Left renal pelvis (tissue), 4 donors: Measurements from ENCODE around the gene G6PC2. TPM values are rescaled to one million over a fixed set of nuclear protein-coding genes. Genes with fewer than 3 reads are reported as not detected.

Experiments used
- DNase-seq, 4 donors: peaks; one replicate each; pipeline ENCODE4 v3.0.0-alpha.2; 2013; ENCODE audit warnings: low read depth in 4 of 4, low spot score in 3 of 4
- polyA plus RNA-seq, 4 donors: library from polyadenylated mRNA; unstranded; fragments of 120-200 nt; gene quantifications; one replicate each; pipeline ENCODE4 v1.2.1, GENCODE V29; 2013; ENCODE audit not compliant: insufficient read length in 4 of 4

G6PC2 gene
- polyA plus RNA-seq, 4 donors = 0.20 TPM; not detected in 3

DNA sequence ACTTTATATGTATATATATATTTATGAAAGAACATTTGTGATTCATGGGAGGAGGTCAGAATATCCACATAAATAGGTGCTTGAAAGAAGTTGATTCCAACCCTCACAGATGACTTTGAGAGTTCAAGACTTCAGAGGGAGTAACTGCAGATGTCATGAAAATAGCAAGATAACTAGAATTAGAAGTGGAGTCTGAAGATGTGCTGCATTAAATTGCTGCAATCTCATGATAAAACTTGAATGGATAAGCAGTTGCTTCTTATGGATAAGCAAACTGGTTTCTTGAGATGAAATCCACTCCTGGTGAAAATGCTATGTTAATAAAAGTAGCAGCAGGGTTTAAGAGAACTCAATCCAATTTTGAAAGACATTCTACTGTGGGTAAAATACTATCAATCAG is 40.2 kb downstream of the G6PC2 start:
- no peak for DNase-seq

DNA sequence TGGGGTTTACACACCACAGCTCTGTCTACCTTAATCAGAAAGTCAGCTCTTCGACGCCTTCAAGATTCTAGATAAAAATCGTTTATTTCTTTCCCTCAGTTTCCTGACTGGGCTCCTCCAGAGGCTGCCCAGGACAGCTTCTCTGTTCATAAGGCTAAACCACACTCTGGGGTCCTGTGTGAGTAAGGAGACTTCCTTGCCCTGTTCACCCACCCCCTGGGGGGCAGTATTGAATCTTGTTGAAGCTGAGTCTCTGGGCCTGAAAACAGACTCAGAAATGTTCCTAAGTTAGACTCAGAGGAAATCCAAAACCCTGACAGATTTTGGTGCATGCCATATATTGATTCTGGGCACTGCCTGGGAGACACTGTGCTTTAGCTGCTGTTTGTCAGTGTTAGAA is 43.0 kb downstream of the G6PC2 start:
- DNase-seq = no peak

DNA sequence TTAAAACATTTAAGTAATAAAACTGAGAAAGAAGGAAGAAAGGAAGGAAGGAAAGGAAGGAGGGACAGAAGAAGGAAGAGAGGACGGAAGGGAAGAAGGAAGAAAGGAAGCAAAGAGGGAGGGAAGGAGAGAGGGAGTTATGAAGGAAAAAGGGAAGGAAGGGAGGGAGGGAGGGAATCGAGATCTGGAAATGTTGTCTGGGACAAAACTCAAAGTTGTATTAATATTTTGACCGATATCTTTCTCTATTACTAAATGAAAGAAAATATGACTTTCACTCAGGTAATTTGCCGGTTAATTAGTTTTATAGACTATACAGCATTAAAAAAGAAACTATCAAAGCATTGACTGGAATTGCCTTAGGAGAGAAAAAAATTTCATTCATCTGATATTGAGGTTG is 44.4 kb downstream of the G6PC2 start:
- DNase-seq = no peak

DNA sequence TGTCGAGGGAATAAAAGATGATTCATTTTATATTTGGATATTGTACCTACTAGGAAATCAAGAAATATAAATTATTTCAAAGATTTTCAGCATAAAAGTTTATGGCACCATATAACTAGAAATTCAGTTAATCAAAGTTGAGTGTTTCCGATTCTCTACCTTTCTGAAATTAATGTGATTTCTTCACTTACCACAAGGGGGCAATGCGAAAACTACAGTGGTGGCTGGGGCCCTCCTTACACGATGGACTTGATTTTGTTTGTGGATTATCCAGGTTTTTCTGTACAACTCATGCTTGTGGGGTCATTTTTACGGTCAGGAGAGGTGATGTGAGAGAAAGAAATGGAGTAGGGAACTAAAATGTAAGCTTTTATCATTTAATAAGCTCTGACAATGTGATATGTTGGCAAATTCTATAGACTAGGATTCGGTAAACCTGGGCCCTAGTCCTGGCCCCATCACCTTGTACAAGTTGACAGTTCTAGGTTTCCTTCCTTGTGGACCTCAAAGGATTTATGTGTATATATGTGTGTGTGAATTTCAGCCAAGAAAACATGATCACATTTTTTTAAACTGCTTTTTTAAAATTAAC is 47.6 kb downstream of the G6PC2 start:
- DNase-seq = no peak

DNA sequence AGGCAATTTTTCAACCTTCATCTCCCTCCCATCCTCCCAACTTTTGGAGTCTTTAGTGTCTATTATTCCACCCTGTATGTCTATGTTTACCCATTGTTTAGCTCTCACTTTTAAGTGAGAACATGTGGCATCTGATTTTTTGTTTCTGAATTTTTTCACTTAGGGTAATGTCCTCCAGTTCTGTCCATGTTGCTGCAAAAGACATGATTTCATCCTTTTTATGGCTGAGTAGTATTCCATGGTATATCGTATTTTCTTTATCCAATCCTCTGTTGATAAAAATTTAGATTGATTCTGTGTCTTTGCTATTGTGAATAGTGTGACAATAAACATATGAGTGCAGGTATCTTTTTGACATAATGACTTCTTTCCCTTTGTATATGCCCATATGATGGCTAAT is 48.2 kb downstream of the G6PC2 start:
- no peak for DNase-seq

DNA sequence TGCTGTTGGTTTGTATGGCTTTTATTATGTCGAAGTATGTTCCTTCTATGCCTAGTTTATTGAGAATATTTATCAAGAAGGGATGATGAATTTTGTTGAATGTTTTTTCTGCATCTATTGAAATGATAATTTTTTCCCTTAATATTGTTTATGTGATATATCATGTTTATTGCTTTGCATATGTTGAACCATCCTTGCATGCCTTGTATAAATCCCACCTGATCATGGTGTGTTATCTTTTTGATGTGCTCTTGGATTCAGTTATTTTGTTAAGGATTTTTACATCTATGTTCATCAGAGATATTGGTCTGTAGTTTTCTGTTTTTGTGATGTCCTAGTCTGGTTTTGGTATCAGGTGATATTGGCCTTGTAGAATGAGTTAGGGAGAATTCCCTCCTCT is 50.8 kb downstream of the G6PC2 start:
- DNase-seq = no peak

DNA sequence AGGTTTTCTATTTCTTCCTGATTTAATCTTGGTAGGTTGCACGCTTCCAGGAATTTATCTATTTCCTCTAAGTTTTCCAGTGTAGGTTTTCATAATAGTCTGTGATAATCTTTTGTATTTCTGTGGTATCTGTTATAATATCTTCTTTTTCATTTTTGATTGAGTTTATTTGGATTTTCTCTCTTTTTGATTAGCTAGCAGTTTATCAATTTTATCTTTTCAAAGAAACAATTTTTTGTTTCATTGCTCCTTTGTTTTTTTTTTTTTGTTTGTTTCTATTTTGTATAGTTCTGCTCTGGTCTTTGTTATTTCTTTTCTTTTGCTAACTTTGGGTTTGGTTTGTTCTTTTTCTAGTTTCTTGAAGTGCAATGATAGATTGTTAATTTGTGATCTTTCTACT is 51.3 kb downstream of the G6PC2 start:
- DNase-seq = no peak

DNA sequence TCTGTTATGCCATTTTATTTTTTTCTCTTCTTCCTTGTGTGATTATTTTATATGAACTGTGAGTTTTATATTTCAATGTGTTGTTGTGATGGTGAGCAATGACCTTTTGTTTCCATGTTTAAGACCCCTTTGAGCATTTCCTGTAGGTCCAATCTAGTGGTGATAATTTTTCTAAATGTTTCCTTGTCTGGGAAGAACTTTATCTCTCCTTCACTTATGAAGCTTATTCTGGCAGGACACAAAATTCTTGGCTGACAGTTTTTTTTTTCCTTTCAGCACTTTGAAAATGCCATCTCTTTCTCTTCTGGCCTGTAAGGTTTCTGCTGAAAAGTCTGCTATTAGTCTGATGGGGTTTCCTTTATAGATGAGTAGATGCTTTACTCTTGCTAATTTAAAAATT is 53.2 kb downstream of the G6PC2 start:
- DNase-seq = no peak

DNA sequence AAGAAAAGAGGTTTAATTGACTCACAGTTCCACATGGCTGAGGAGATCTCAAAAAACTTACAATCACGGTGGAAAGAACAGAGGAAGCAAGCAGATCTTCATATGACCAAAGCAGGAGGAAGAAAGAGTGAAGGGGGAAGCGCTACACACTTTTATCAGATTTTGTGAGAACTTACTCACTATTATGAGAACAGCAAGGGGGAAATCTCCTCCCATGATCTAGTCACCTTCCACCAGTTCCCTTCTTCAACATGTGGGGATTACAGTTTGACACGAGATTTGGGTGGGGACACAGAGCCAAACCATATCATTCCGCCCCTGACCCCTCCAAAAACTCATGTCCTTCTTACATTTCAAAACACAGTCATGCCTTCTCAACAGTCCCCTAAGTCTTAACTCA is 54.2 kb downstream of the G6PC2 start:
- DNase-seq = no peak

DNA sequence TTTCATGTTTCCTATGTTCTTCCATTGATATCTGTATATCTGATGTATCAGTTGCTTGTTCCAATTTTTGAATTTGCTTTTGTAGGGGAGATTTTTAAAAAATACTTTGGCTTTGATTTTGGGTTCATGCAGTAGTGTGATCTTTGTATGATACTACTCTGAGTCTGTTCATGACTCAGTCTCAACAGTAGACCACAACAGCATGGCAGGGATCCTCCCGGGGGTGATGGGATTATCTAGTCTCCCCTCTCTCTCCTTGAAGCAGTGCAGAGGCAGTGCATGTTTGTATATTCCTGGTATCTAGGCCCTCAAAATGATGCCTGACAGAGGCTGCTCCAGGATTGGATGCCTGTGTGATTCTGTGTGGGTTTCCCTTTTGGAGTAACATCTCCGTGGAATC is 55.3 kb downstream of the G6PC2 start:
- DNase-seq = no peak

Other genes with a start within 250 kb of the G6PC2 start
- gene NOSTRIN, start 98.7 kb upstream of the G6PC2 start, polyA plus RNA-seq = 10 to 100 TPM; 12.4 to 38.5 (median 32.1) TPM
- gene SPC25, start 10.9 kb upstream of the G6PC2 start, polyA plus RNA-seq = 10 to 100 TPM; 16.5 to 25.8 (median 22.5) TPM
- gene ABCB11, start 130.0 kb downstream of the G6PC2 start, polyA plus RNA-seq = under 1 TPM in 1 of 4 donors, not detected in 3; 0.31 TPM
- under 1 TPM; 0.17 to 0.89 (median 0.63) TPM for gene DHRS9, start 168.3 kb downstream of the G6PC2 start, polyA plus RNA-seq